ENCODE results near the gene RPL12.

Gene RPL12

DNA sequence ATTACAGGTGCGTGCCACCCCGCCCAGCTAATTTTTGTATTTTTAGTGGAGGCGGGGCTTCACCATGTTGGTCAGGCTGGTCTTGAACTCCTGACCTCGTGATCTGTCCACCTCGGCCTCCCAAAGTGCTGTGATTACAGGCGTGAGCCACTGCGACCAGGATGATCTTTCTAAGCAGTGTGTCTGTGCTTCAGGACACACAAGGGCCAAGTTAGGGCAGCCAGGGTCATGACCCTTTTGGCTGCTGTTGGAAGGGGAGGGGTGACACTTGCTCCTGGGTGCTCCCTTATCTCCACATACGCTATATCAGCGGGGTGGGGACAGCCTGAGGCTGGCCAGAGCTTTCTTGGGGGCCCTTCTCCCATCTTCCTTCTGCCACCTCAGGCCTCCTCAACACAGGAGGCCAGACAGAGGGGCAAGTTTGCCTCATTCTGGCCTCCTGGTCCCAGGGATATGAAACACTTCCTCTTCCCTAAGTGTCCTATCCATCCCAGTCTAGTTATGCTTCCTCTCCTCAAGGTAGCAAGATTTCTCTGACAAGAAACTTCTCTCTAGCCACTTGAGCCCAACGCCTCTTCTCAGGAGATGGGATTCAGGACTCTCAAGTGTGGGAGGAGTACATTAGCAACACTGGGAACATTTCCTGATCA, 28.9 kb downstream of the RPL12 start:
- no peak overlapping the region for H3K4me3 ChIP-seq (ENCODE audit: control insufficient read depth, low read depth, low read length)
- TF ChIP-seq, protein P1, sequence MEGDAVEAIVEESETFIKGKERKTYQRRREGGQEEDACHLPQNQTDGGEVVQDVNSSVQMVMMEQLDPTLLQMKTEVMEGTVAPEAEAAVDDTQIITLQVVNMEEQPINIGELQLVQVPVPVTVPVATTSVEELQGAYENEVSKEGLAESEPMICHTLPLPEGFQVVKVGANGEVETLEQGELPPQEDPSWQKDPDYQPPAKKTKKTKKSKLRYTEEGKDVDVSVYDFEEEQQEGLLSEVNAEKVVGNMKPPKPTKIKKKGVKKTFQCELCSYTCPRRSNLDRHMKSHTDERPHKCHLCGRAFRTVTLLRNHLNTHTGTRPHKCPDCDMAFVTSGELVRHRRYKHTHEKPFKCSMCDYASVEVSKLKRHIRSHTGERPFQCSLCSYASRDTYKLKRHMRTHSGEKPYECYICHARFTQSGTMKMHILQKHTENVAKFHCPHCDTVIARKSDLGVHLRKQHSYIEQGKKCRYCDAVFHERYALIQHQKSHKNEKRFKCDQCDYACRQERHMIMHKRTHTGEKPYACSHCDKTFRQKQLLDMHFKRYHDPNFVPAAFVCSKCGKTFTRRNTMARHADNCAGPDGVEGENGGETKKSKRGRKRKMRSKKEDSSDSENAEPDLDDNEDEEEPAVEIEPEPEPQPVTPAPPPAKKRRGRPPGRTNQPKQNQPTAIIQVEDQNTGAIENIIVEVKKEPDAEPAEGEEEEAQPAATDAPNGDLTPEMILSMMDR (conservative IDR thresholded peaks at IDR 0.05; ENCODE audit: control insufficient read depth, insufficient read depth, low read depth, low read length): no peak
- DNase-seq (ENCODE audit: low read depth): no peak

DNA sequence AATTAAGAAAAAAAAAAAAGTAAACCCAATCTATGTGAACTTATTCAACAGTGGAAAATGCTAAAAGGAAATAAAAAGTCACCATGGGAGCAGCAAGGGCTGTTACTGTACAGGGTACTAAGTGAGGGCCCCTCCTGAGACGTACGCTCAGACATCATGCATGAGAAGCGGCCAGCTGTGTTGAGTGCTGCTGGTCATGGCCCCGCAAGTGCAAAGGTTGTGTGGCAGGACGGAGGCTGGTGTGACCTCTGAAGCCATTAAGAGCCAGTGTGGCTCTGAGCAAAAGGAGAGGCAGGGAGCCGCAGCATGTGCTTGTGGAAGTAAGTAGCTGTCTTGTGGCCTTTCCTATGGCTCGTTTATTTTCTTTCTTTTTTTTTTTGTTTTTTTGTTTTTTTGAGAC, 30.1 kb downstream of the RPL12 start:
- DNase-seq (ENCODE audit: low read depth): no peak
- TF ChIP-seq, protein P1 (conservative IDR thresholded peaks at IDR 0.05; ENCODE audit: control insufficient read depth, insufficient read depth, low read depth, low read length): no peak
- H3K4me3 ChIP-seq (ENCODE audit: control insufficient read depth, low read depth, low read length): no peak overlapping the region

DNA sequence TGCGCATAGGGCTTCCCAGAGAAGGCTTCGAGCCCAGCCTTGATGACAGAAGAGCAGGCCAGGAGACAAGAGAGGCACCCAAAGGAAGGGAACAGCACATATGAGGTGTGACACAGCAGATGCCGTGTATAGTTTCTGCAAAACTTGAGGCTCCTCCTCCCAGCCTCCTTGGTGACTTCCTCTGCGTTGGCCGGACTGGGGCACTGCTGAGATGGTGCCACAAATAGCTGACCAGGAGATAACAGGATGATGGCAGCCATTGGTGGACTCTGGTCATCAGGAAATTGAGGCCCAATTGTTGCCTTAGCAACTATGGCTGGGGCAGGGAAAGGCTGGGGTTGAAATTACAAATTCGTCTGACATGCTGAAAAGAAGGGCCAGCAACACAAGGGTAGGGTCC, 31.9 kb downstream of the RPL12 start:
- DNase-seq (ENCODE audit: low read depth): no peak
- H3K4me3 ChIP-seq (ENCODE audit: control insufficient read depth, low read depth, low read length): no peak overlapping the region
- TF ChIP-seq, protein P1 (conservative IDR thresholded peaks at IDR 0.05; ENCODE audit: control insufficient read depth, insufficient read depth, low read depth, low read length): no peak

DNA sequence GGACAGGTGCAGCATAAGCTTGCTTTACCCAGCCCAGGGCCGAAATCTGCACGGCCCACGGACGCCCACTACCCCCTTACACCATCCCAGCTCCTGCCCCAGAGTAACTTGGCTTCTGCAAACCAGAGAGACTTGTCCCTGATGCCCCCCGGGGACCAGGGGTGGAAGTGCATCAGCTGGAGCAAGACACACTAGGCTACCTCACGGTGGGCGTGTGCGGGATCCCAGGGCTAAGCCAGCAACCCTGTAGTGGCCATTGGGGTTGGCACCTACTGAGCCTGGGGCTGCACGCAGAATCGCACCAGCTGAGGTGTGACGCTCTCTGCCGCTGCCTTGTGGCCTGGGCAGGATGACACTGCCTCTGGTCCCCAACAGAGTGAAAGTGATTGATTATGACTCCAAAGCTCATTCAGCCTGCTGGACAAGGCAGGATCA, 33.2 kb downstream of the RPL12 start:
- TF ChIP-seq, protein P1 (conservative IDR thresholded peaks at IDR 0.05; ENCODE audit: control insufficient read depth, insufficient read depth, low read depth, low read length): no peak
- no peak for DNase-seq (ENCODE audit: low read depth)
- H3K4me3 ChIP-seq (ENCODE audit: control insufficient read depth, low read depth, low read length): no peak overlapping the region

DNA sequence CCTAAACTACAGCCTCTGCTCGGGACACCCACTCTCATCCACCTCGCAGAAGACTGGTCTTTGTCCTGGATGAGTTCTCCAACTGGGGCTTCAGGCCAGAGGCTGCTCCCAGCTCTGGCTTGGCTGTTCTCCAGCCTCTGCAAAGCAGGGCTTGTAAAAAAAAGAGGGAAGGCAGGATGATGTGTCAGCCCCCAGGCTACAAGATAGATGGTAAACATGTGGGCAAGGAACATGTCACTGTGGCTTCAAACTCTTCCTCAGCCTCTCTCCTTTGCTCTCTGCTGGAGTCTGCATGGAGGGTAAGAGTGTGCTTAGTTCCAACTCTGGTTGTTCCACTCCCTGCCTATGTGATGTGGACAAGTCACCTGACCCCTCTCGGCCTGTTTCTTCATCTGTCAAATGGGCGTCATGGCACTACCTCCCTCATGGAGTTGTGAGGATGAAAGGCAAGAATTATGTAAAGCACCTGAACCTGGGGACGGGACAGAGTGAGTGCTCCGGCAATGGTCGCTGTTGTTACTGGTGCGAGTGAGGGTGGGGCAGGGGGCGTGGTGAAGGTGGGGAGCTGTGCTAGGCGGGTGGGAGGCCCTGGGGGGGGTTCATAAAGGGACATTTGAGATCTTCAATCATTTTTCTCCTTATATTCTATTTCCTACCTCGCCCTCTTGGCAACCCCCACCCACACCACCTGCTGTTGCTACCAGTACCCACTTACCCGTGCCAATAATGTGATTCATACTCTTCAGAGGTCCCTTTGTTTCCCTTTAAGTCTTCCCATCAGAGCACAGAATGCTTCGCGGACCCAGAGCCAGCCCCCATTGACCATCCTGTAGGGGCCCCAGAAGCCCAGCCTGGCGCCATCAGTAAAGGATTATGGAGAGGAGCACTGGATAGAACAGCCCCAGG, 33.8 kb downstream of the RPL12 start:
- TF ChIP-seq, protein P1 (conservative IDR thresholded peaks at IDR 0.05; ENCODE audit: control insufficient read depth, insufficient read depth, low read depth, low read length): no peak
- peak; percentile 74 for DNase-seq (ENCODE audit: low read depth)
- H3K4me3 ChIP-seq (ENCODE audit: control insufficient read depth, low read depth, low read length): no peak overlapping the region

DNA sequence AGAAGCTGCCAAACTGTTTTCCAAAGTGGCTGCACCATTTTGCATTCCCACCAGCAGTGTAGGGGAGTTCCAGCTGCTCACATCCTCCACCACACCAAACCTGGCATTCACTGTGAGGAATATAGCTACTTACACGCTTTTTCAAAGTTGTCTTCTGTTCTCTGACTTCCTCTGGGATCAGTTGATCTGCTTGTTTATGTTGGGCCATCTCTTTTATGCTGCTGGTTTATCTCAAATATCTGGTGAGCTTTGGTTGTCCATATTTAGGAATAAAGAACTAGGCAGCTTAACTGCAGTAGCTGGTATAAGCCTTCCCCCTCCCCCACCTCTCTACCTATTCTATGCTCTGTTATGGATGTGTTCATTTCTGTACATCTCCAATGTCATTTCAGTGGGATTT, 35.5 kb downstream of the RPL12 start:
- no peak overlapping the region for H3K4me3 ChIP-seq (ENCODE audit: control insufficient read depth, low read depth, low read length)
- TF ChIP-seq, protein P1 (conservative IDR thresholded peaks at IDR 0.05; ENCODE audit: control insufficient read depth, insufficient read depth, low read depth, low read length): no peak
- DNase-seq (ENCODE audit: low read depth): no peak
